ENCODE data around the gene ARF4.

The ARF4 gene

DNA sequence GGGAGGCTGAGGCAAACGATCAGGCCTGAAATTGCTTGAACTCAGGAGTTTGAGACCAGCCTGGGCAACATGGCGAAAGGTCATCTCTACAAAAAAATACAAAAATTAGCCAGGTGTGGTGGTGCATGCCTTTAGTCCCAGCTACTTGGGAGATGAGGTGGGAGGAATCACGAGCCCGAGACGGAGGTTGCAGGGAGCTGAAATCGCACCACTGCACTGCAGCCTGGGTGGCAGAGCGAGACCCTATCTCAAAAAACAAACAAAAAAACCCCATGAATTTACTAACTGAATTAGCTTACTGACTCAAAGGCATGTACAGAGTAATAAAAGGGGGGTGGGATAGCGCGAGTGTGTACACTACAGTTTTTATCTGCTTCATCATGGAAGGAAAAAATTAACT is 19.3 kb downstream of the ARF4 start:
- no peak for DNase-seq

- DNase-seq, result no peak
These were observed 21.0 kb downstream of the ARF4 start for GRCh38 chr3:57575966-57576626.

- no peak for DNase-seq
These were observed 25.0 kb downstream of the ARF4 start for GRCh38 chr3:57572096-57572495.

GRCh38 chr3:57570878-57571277 is 26.3 kb downstream of the ARF4 start:
- no peak for DNase-seq

GRCh38 chr3:57569859-57570450 is 27.2 kb downstream of the ARF4 start:
- DNase-seq, result no peak

GRCh38 chr3:57559526-57559925 is 37.6 kb downstream of the ARF4 start:
- DNase-seq, result no peak

DNA sequence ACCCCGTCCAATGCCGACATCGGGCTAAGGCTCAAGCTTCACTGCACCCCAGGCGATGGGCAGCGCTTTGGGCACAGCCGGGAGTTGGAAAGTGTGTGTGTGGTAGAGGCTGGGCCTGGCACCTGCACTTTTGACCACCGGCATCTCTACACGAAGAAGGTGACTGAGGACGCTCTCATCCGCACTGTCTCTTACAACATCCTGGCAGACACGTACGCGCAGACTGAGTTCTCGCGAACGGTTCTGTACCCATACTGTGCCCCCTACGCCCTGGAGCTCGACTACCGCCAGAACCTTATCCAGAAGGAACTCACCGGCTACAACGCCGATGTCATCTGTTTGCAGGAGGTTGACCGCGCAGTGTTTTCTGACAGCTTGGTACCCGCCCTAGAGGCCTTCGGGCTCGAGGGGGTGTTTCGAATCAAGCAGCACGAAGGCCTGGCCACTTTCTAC is 40.0 kb downstream of the ARF4 start:
- DNase-seq, result peak in 2 of 14 donors; percentile 3 to 44

DNA sequence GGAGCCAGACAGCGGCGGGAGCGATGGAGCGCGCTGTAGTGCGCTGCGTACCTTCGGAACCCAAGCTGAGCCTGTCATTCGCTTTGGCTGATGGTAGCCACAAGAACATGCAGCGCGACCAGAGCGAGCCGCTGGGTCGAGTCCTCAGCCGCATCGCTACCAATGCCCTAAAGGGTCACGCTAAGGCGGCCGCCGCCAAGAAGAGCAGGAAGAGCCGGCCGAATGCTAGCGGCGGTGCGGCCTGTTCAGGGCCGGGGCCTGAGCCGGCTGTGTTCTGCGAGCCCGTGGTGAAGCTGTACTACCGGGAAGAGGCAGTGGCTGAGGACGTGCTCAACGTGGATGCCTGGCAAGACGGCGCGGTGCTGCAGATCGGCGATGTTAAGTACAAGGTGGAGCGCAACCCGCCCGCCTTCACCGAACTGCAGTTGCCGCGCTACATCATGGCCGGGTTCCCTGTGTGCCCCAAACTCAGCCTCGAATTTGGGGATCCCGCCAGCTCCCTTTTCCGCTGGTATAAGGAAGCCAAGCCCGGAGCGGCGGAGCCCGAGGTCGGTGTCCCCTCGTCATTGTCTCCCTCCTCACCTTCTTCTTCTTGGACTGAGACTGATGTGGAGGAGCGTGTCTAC is 40.6 kb downstream of the ARF4 start:
- DNase-seq, result peak in 5 of 14 donors; percentile 43 to 72 (median 55)

GRCh38 chr3:57555738-57556458 is 41.2 kb downstream of the ARF4 start, which contains the start of gene PDE12:
Gene PDE12, plus strand, starts transcription at chr3:57556274. Its CDS starts 106 bp downstream, at chr3:57556380.
- DNase-seq, result peak; percentile 58 to 99 (median 92)

DNA sequence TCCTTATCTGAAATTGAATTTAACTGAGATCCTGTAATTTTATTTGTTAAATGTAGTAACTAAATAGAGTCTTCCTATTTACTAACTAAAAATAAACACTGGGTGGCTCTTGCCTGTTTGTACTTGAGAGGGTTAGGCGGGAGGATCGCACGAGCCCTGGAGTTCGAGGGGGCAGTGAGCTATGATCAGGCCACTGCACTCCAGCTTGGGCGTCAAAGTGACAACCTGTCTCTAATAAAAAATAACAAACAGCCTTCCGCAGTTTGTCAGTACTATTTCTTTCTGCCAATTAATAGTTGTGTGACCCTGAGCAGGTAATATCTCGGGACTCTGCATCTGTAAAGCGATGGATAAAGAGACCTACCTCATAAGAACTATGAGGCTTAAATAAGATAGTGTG is 41.8 kb downstream of the ARF4 start:
- no peak for DNase-seq

DNA sequence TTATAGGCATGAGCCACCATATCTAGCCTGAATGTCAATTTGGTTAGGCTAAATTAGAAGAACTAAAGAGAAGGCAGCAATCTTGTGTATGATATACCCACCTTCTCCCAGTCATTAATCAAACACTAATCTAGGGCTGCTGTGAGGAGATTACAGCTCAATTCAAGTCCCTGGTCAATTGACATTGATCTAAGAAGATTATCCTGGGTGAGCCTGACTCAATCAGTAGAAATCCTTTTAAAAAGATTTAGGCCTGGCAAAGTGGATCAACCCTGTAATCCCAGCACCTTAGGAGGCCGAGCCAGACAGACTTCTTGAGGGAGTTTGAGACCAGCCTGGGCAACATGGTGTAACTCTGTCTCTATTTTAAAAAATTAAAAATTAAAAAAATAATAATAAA is 50.5 kb downstream of the ARF4 start:
- DNase-seq, result no peak

GRCh38 chr3:57545636-57546268 is 51.4 kb downstream of the ARF4 start:
- peak in 2 of 14 donors; percentile 5 to 6 for DNase-seq

DNA sequence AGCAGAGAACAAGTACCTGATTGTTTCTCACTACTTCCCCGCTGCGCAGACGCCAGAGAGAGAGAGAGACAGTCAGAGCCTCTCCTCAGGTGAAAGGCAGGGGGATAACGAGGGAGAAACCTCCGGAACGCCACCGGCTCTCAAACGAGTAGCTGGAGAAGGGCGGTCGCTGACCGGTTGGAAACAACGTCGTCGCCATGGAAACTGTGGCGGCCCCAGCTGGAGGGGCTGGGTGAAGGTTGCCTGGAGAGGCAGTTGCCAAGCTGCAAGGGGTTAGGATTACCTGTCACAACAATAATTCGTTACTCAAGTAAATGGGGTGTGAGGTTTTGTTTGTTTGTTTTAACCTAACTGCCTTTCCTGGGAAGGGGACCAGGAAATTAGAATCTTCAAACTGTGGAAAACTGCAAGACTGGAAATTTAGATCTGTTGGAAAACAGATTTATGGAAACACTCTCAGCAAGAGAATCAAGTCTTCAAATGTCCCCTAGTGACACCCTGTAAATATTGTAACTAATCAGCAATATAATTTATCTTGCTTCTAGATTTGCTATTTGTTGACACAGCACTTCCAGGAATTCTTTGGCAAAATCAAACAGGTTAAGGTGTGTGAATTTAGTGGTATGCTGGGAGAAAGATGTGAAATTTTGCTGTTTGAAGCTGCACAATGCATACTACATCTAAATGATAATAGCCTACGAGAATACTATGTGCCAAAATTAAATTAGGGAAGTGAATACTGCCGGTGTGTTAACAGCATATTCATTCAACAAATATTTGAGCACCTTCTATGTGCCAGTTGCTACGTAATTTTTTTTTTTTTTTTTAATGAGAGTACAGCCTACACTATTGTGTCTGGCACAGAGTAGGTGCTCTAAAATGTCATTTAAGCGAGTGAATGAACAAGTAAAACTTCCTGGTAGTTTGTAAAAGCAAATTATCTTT is 52.7 kb downstream of the ARF4 start, which contains the start of gene DNAH12:
TSS of gene DNAH12 (minus strand) at position 164 of the 945 bp plus-strand sequence. CDS start 1,474 bp downstream, outside the sequence.
- peak in 4 of 14 donors; percentile 3 to 24 (median 10) for DNase-seq

- no peak for DNase-seq
These were observed 58.7 kb downstream of the ARF4 start for GRCh38 chr3:57538465-57538864.

- no peak for DNase-seq
These were observed 67.0 kb downstream of the ARF4 start for GRCh38 chr3:57530071-57530608.

Data from C1 segment of cervical spinal cord (tissue), 14 donors.